GM12892 (cell line): Measurements from ENCODE around the gene FCGR2B. TPM values are rescaled to one million over a fixed set of nuclear protein-coding genes. Genes with fewer than 3 reads are reported as not detected.
A peak's percentile ranks its signal among the peaks of the same experiment; 100 is the strongest.
"Not testable (repeated sequence)": the region's sequence is repeated elsewhere in the genome, so short reads cannot be mapped to it uniquely, and the experiment has no call there.

Experiments
- DNase-seq: peaks from one replicate; pipeline ENCODE4 v3.0.0; 2011; ENCODE audit not compliant: insufficient read length
- FAIRE-seq: peaks from 2 replicates; lab custom pipeline; 2011; peaks lifted over from hg19 to GRCh38; lab: Jason Lieb, UNC
- POLR2A ChIP-seq: IDR thresholded peaks from 2 replicates; pipeline ENCODE4 v1.6.1; 2011; ENCODE audit warnings: low read depth, low read length, control low read depth
- POLR2AphosphoS5 ChIP-seq: IDR thresholded peaks from 2 replicates; pipeline ENCODE4 v1.6.1; 2011; ENCODE audit warnings: low read depth, low read length, control low read depth
- TAF1 ChIP-seq: IDR thresholded peaks from 2 replicates; pipeline ENCODE4 v1.6.1; 2011; ENCODE audit warnings: low read depth, mild to moderate bottlenecking, control low read depth, low read length, borderline replicate concordance
- polyA plus RNA-seq: library from polyadenylated mRNA; unstranded; fragments of >200 nt; gene quantifications from one replicate; pipeline ENCODE4 v1.2.1, GENCODE V29; 2012; ENCODE audit warnings: missing spikeins, inconsistent platforms; ENCODE audit not compliant: missing spikeins

Gene FCGR2B
- 30.8 TPM for polyA plus RNA-seq

GRCh38 chr1:161662684-161663339, at the start of gene FCGR2B:
FCGR2B (plus strand) TSS chr1:161663143; CDS start chr1:161663242, 99 bp downstream.
- DNase-seq: not testable (repeated sequence)
- FAIRE-seq: peak; percentile 97

GRCh38 chr1:161616417-161616816, 46.5 kb upstream of the FCGR2B start:
- not testable (repeated sequence) for FAIRE-seq, DNase-seq

GRCh38 chr1:161618517-161618916, 44.4 kb upstream of the FCGR2B start:
- DNase-seq, FAIRE-seq: not testable (repeated sequence)

- FAIRE-seq, DNase-seq: not testable (repeated sequence)
Measured at GRCh38 chr1:161620399-161620798, 42.5 kb upstream of the FCGR2B start.

GRCh38 chr1:161621181-161622000, 41.6 kb upstream of the FCGR2B start:
- FAIRE-seq: peak; percentile 87
- not testable (repeated sequence) for DNase-seq

- not testable (repeated sequence) for FAIRE-seq, DNase-seq
Measured at GRCh38 chr1:161622054-161622453, 40.9 kb upstream of the FCGR2B start.

- DNase-seq: not testable (repeated sequence)
- FAIRE-seq: peak; percentile 93
Measured at GRCh38 chr1:161623401-161624051, 39.4 kb upstream of the FCGR2B start.

GRCh38 chr1:161624605-161625004, 38.3 kb upstream of the FCGR2B start:
- DNase-seq, FAIRE-seq: not testable (repeated sequence)

GRCh38 chr1:161626445-161627146, 36.3 kb upstream of the FCGR2B start:
- not testable (repeated sequence) for FAIRE-seq, DNase-seq

- not testable (repeated sequence) for FAIRE-seq, DNase-seq
Measured at GRCh38 chr1:161630128-161630742, 32.7 kb upstream of the FCGR2B start.

GRCh38 chr1:161631076-161631475, 31.9 kb upstream of the FCGR2B start, which contains the start of gene FCGR3B:
FCGR3B (minus strand) TSS chr1:161631176; CDS start chr1:161631094, 82 bp downstream.
- DNase-seq (no peak), FAIRE-seq (no peak)
- TF ChIP-seq POLR2AphosphoS5 (no peak), TAF1 (no peak), POLR2A (no peak)

- not testable (repeated sequence) for FAIRE-seq, DNase-seq
Measured at GRCh38 chr1:161634993-161635392, 27.9 kb upstream of the FCGR2B start.

GRCh38 chr1:161636189-161636782, 26.7 kb upstream of the FCGR2B start:
- FAIRE-seq: peak; percentile 86

GRCh38 chr1:161636976-161637375, 26.0 kb upstream of the FCGR2B start:
- FAIRE-seq: not testable (repeated sequence)

More at GRCh38 chr1:161636189-161636782, 26.7 kb upstream of the FCGR2B start:
- not testable (repeated sequence) for DNase-seq

GRCh38 chr1:161638251-161638993, 24.5 kb upstream of the FCGR2B start:
- not testable (repeated sequence) for FAIRE-seq

More at GRCh38 chr1:161636976-161637375, 26.0 kb upstream of the FCGR2B start:
- not testable (repeated sequence) for DNase-seq

GRCh38 chr1:161639203-161639602, 23.7 kb upstream of the FCGR2B start:
- FAIRE-seq, DNase-seq: not testable (repeated sequence)

More at GRCh38 chr1:161638251-161638993, 24.5 kb upstream of the FCGR2B start:
- not testable (repeated sequence) for DNase-seq

GRCh38 chr1:161642697-161643096, 20.2 kb upstream of the FCGR2B start:
- DNase-seq: not testable (repeated sequence)
- FAIRE-seq: peak; percentile 65
